Measurements from ENCODE around the gene ABTB2. TPM values are rescaled to one million over a fixed set of nuclear protein-coding genes. Genes with fewer than 3 reads are reported as not detected.

The ABTB2 gene
- total and polyA plus RNA-seq, 2 donors (not counting 1 experiment from before 2014, with no cell fraction given) = 1.0 to 5.8 TPM

GRCh38 chr11:34254011-34254410, 103.8 kb downstream of the ABTB2 start:
- H3K27ac ChIP-seq (ENCODE audit: insufficient read depth, low read length) = no peak overlapping the region
- no peaks in the 10 kb centered on the region for H3K27me3 ChIP-seq (ENCODE audit: control insufficient read depth, insufficient read depth, low read length)
- no peak overlapping the region for H3K4me2 ChIP-seq (ENCODE audit: extremely low read depth, insufficient read depth, low read length)
- H3K36me3 ChIP-seq (ENCODE audit: control insufficient read depth, insufficient read depth, low read length) = no peaks in the 10 kb centered on the region
- H3K9ac ChIP-seq (ENCODE audit: insufficient read depth, low read length) = no peak overlapping the region
- H3K4me1 ChIP-seq (ENCODE audit: control insufficient read depth, extremely low read depth, insufficient read depth, low read length) = peaks cover 7% of the 10 kb centered on the region
- no peak overlapping the region for H2AFZ ChIP-seq (ENCODE audit: low read length)
- no peaks in the 10 kb centered on the region for H3K9me3 ChIP-seq (ENCODE audit: control insufficient read depth, insufficient read depth, low read depth, low read length)
- no peak for TF ChIP-seq CTCF (conservative IDR thresholded peaks at IDR 0.05 in 1 of 2, IDR thresholded peaks at IDR 0.05 in 1 of 2; ENCODE audit: low read depth in 1 of 2, low read length in 2 of 2)
- no peak for TF ChIP-seq EZH2 (IDR thresholded peaks at IDR 0.05; ENCODE audit: low read length, missing control alignments)
- DNase-seq (ENCODE audit: low read depth in 2 of 2) = no peak
- no peaks in the 10 kb centered on the region for H4K20me1 ChIP-seq (ENCODE audit: control insufficient read depth, extremely low read depth, insufficient read depth, low read length)
- no peak overlapping the region for H3K4me3 ChIP-seq (replicated peaks in 1 of 4; ENCODE audit: control extremely low read depth in 1 of 4, insufficient read depth in 1 of 4, low read depth in 3 of 4, low read length in 4 of 4)
- no peaks in the 10 kb centered on the region for H3K79me2 ChIP-seq (ENCODE audit: control insufficient read depth, insufficient read depth, low read length)

GRCh38 chr11:34252651-34253050, 105.2 kb downstream of the ABTB2 start:
- DNase-seq (ENCODE audit: low read depth in 2 of 2) = no peak
- H3K27ac ChIP-seq (ENCODE audit: insufficient read depth, low read length) = no peak overlapping the region
- no peaks in the 10 kb centered on the region for H3K9me3 ChIP-seq (ENCODE audit: control insufficient read depth, insufficient read depth, low read depth, low read length)
- H2AFZ ChIP-seq (ENCODE audit: low read length) = no peak overlapping the region
- peaks cover 7% of the 10 kb centered on the region for H3K4me1 ChIP-seq (ENCODE audit: control insufficient read depth, extremely low read depth, insufficient read depth, low read length)
- no peaks in the 10 kb centered on the region for H3K27me3 ChIP-seq (ENCODE audit: control insufficient read depth, insufficient read depth, low read length)
- TF ChIP-seq CTCF (conservative IDR thresholded peaks at IDR 0.05 in 1 of 2, IDR thresholded peaks at IDR 0.05 in 1 of 2; ENCODE audit: low read depth in 1 of 2, low read length in 2 of 2) (no peak), EZH2 (IDR thresholded peaks at IDR 0.05; ENCODE audit: low read length, missing control alignments) (no peak)
- no peak overlapping the region for H3K9ac ChIP-seq (ENCODE audit: insufficient read depth, low read length)
- no peak overlapping the region for H3K4me2 ChIP-seq (ENCODE audit: extremely low read depth, insufficient read depth, low read length)
- H3K36me3 ChIP-seq (ENCODE audit: control insufficient read depth, insufficient read depth, low read length) = no peaks in the 10 kb centered on the region
- no peaks in the 10 kb centered on the region for H4K20me1 ChIP-seq (ENCODE audit: control insufficient read depth, extremely low read depth, insufficient read depth, low read length)
- no peak overlapping the region for H3K4me3 ChIP-seq (replicated peaks in 1 of 4; ENCODE audit: control extremely low read depth in 1 of 4, insufficient read depth in 1 of 4, low read depth in 3 of 4, low read length in 4 of 4)
- H3K79me2 ChIP-seq (ENCODE audit: control insufficient read depth, insufficient read depth, low read length) = no peaks in the 10 kb centered on the region

GRCh38 chr11:34252015-34252414, 105.8 kb downstream of the ABTB2 start:
- Histone ChIP-seq H4K20me1 (ENCODE audit: control insufficient read depth, extremely low read depth, insufficient read depth, low read length) (no peaks in the 10 kb centered on the region), H3K36me3 (ENCODE audit: control insufficient read depth, insufficient read depth, low read length) (no peaks in the 10 kb centered on the region), H3K9me3 (ENCODE audit: control insufficient read depth, insufficient read depth, low read depth, low read length) (no peaks in the 10 kb centered on the region), H3K27me3 (ENCODE audit: control insufficient read depth, insufficient read depth, low read length) (no peaks in the 10 kb centered on the region), H3K9ac (ENCODE audit: insufficient read depth, low read length) (no peak overlapping the region), H3K4me1 (ENCODE audit: control insufficient read depth, extremely low read depth, insufficient read depth, low read length) (peaks cover 7% of the 10 kb centered on the region), H2AFZ (ENCODE audit: low read length) (no peak overlapping the region), H3K4me3 (replicated peaks in 1 of 4; ENCODE audit: control extremely low read depth in 1 of 4, insufficient read depth in 1 of 4, low read depth in 3 of 4, low read length in 4 of 4) (no peak overlapping the region), H3K27ac (ENCODE audit: insufficient read depth, low read length) (no peak overlapping the region), H3K4me2 (ENCODE audit: extremely low read depth, insufficient read depth, low read length) (no peak overlapping the region), H3K79me2 (ENCODE audit: control insufficient read depth, insufficient read depth, low read length) (no peaks in the 10 kb centered on the region)
- DNase-seq (ENCODE audit: low read depth in 2 of 2) = no peak
- no peak for TF ChIP-seq CTCF (conservative IDR thresholded peaks at IDR 0.05 in 1 of 2, IDR thresholded peaks at IDR 0.05 in 1 of 2; ENCODE audit: low read depth in 1 of 2, low read length in 2 of 2)
- TF ChIP-seq EZH2 (IDR thresholded peaks at IDR 0.05; ENCODE audit: low read length, missing control alignments) = no peak
